ENCODE measurements around the gene PRIM2.
"Not testable (repeated sequence)": the region's sequence is repeated elsewhere in the genome, so short reads cannot be mapped to it uniquely, and the experiment has no call there.

- TF ChIP-seq REST (IDR thresholded peaks at IDR 0.05; ENCODE audit: borderline replicate concordance); CTCF (IDR thresholded peaks at IDR 0.05; ENCODE audit: poor library complexity, severe bottlenecking): not testable (repeated sequence)
Measured at GRCh38 chr6:57671237-57671636, 353.8 kb downstream of the PRIM2 start.

Measured in neural cell (in vitro differentiated cells).